Medulla oblongata (tissue), 1 donor: ENCODE data around the gene ASF1A.

Experiments
- DNase-seq: peaks from one replicate; pipeline ENCODE4 v3.0.0-alpha.2; 2015; ENCODE audit errors: extremely low spot score

The ASF1A gene

GRCh38 chr6:118881440-118882313, 12.3 kb upstream of the ASF1A start:
- no peak for DNase-seq

- DNase-seq, result no peak
Measured at GRCh38 chr6:118882314-118882905, 11.5 kb upstream of the ASF1A start.

GRCh38 chr6:118886641-118887040, 7.3 kb upstream of the ASF1A start:
- DNase-seq, result no peak

GRCh38 chr6:118889163-118889562, 4.8 kb upstream of the ASF1A start:
- no peak for DNase-seq

GRCh38 chr6:118890997-118891790, 2.8 kb upstream of the ASF1A start:
- DNase-seq, result no peak

GRCh38 chr6:118892355-118892991, 1.5 kb upstream of the ASF1A start:
- peak; percentile 50 for DNase-seq

- peak; percentile 77 for DNase-seq
Measured at GRCh38 chr6:118893064-118893806, 717 bp upstream of the ASF1A start.

- DNase-seq, result peak; percentile 66
Measured at GRCh38 chr6:118894425-118895260, 691 bp downstream of the ASF1A start.

- peak; percentile 32 for DNase-seq
Measured at GRCh38 chr6:118895261-118895560, 1.3 kb downstream of the ASF1A start.

- no peak for DNase-seq
Measured at GRCh38 chr6:118895859-118896258, 1.9 kb downstream of the ASF1A start.

GRCh38 chr6:118896339-118897136, 2.6 kb downstream of the ASF1A start:
- DNase-seq, result no peak

- no peak for DNase-seq
Measured at GRCh38 chr6:118897386-118897785, 3.4 kb downstream of the ASF1A start.

- no peak for DNase-seq
Measured at GRCh38 chr6:118899948-118900347, 6.0 kb downstream of the ASF1A start.

GRCh38 chr6:118902726-118903125, 8.8 kb downstream of the ASF1A start:
- DNase-seq, result no peak

GRCh38 chr6:118903138-118903537, 9.2 kb downstream of the ASF1A start:
- DNase-seq, result no peak

- no peak for DNase-seq
Measured at GRCh38 chr6:118903691-118904090, 9.7 kb downstream of the ASF1A start.

GRCh38 chr6:118905084-118905483, 11.1 kb downstream of the ASF1A start:
- no peak for DNase-seq

GRCh38 chr6:118905851-118906250, 11.9 kb downstream of the ASF1A start:
- no peak for DNase-seq

GRCh38 chr6:118908441-118908840, 14.5 kb downstream of the ASF1A start:
- DNase-seq, result no peak

GRCh38 chr6:118912646-118913045, 18.7 kb downstream of the ASF1A start:
- no peak for DNase-seq
